MM.1S (cell line): Measurements from ENCODE around the gene OLFML2B.

Experiments
- DNase-seq: peaks from one replicate; pipeline ENCODE4 v3.0.0-alpha.2; 2015
- H2AFZ ChIP-seq: fragments of 300-600 bp; sonication (generic); 2 replicates; pipeline ENCODE4 v1.6.0; 2016; ENCODE audit warnings: antibody characterized with exemption, low read length
- H3F3A ChIP-seq: fragments of 300-600 bp; sonication (generic); 2 replicates; pipeline ENCODE4 v1.6.1; 2016; ENCODE audit warnings: mild to moderate bottlenecking, antibody characterized with exemption, low read length, moderate library complexity, mixed read lengths; ENCODE audit not compliant: insufficient read depth
- H3K27ac ChIP-seq: fragments of 300-600 bp; sonication (generic); 2 replicates; pipeline ENCODE4 v1.5.1; 2016; ENCODE audit warnings: mild to moderate bottlenecking, low read length
- H3K27me3 ChIP-seq: fragments of 300-600 bp; sonication (generic); replicated peaks from 2 replicates; pipeline ENCODE4 v1.6.0; 2016; ENCODE audit warnings: low read length; ENCODE audit not compliant: insufficient read depth
- H3K36me3 ChIP-seq: fragments of 300-600 bp; sonication (generic); replicated peaks from 2 replicates; pipeline ENCODE4 v1.6.1; 2016; ENCODE audit warnings: mild to moderate bottlenecking, low read length, mixed read lengths; ENCODE audit not compliant: insufficient read depth
- H3K4me1 ChIP-seq: fragments of 300-600 bp; sonication (generic); 2 replicates; pipeline ENCODE4 v1.6.1; 2016; ENCODE audit warnings: low read length, mixed read lengths
- H3K4me2 ChIP-seq: fragments of 300-600 bp; sonication (generic); 2 replicates; pipeline ENCODE4 v1.6.0; 2016; ENCODE audit warnings: low read depth, low read length
- H3K4me3 ChIP-seq: fragments of 300-600 bp; sonication (generic); 2 replicates; pipeline ENCODE4 v1.5.1; 2016; ENCODE audit warnings: low read length, mixed read lengths
- H3K79me2 ChIP-seq: fragments of 300-600 bp; sonication (generic); 2 replicates; pipeline ENCODE4 v1.6.1; 2016; ENCODE audit warnings: mixed run types, low read length, mixed read lengths
- H3K9ac ChIP-seq: fragments of 300-600 bp; sonication (generic); 2 replicates; pipeline ENCODE4 v1.6.1; 2016; ENCODE audit warnings: low read length, mixed read lengths
- H3K9me2 ChIP-seq: fragments of 300-600 bp; sonication (generic); replicated peaks from 2 replicates; pipeline ENCODE4 v1.6.1; 2016; ENCODE audit warnings: mild to moderate bottlenecking, low read length, mixed read lengths; ENCODE audit not compliant: insufficient read depth
- H3K9me3 ChIP-seq: fragments of 300-600 bp; sonication (generic); replicated peaks from 2 replicates; pipeline ENCODE4 v1.6.1; 2016; ENCODE audit warnings: mild to moderate bottlenecking, low read length, mixed read lengths; ENCODE audit not compliant: insufficient read depth
- H4K20me1 ChIP-seq: fragments of 300-600 bp; sonication (generic); 2 replicates; pipeline ENCODE4 v1.6.1; 2016; ENCODE audit warnings: mild to moderate bottlenecking, low read length, moderate library complexity, mixed read lengths; ENCODE audit not compliant: insufficient read depth
- EZH2 ChIP-seq: fragments of 300-600 bp; sonication (generic); optimal IDR thresholded peaks from 2 replicates; pipeline ENCODE3; 2017; ENCODE audit warnings: low read depth, mild to moderate bottlenecking, antibody characterized with exemption, low read length, mixed read lengths
- EZH2phosphoT487 ChIP-seq: fragments of 300-600 bp; sonication (generic); IDR thresholded peaks from 2 replicates; pipeline ENCODE4 v1.6.1; 2018; ENCODE audit warnings: antibody characterized with exemption, low read length
- TF ChIP-seq, protein P1 (sequence below): fragments of 300-600 bp; sonication (generic); IDR thresholded peaks from 2 replicates; pipeline ENCODE4 v1.5.1; 2016; ENCODE audit warnings: antibody characterized with exemption, low read length, mixed read lengths

The OLFML2B gene

DNA sequence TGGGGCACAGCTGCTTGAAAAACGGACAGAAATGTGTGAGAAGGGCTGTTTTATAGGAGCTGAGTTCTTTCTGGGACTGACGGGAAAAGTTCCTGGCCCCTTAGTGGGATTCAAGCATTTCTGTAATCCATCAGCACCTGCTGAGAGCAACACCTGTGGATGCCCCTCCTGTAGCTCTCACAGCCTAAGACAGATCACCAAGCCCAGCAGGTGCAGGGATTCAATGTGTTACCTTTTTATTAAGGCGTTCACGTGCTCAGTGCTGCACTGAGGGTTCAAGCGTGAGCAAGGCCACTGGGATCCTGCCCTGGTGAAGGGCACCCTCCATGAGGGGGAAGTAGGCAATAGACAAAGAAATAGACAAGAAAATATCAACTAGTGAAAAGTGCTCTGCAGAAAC is 14.9 kb downstream of the OLFML2B start:
- no peak overlapping the region for H3K4me2 ChIP-seq

DNA sequence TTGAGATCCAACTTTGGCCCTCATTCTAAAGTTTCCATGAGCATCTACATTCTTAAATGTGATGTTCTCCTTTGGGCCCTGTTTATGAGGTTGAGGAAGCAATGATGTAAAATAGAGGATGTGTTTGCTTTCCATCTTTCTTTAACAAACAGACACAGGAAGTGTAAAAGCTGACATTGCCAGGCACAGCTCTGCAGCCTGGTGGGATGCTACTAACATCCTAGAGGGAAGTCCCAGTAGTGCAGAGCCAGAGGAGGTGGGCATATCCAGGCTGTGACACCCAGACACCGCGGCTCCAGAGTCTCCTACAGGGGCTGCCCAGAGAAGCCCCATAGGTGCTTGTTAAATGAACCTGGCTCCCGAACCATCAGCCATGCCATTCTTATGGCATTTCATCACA is 16.2 kb downstream of the OLFML2B start:
- Histone ChIP-seq H3K4me3 (no peak overlapping the region), H3K36me3 (no peaks in the 10 kb centered on the region), H3K27me3 (no peaks in the 10 kb centered on the region), H3K79me2 (no peaks in the 10 kb centered on the region), H3K27ac (no peak overlapping the region), H3K9ac (no peak overlapping the region), H4K20me1 (no peaks in the 10 kb centered on the region), H3K4me2 (no peak overlapping the region), H3K9me3 (no peaks in the 10 kb centered on the region), H3F3A (no peaks in the 10 kb centered on the region), H3K4me1 (peaks cover 8% of the 10 kb centered on the region; the same call in 1 of the 2 replicates), H2AFZ (no peak overlapping the region), H3K9me2 (no peaks in the 10 kb centered on the region)
- TF ChIP-seq, protein P1, sequence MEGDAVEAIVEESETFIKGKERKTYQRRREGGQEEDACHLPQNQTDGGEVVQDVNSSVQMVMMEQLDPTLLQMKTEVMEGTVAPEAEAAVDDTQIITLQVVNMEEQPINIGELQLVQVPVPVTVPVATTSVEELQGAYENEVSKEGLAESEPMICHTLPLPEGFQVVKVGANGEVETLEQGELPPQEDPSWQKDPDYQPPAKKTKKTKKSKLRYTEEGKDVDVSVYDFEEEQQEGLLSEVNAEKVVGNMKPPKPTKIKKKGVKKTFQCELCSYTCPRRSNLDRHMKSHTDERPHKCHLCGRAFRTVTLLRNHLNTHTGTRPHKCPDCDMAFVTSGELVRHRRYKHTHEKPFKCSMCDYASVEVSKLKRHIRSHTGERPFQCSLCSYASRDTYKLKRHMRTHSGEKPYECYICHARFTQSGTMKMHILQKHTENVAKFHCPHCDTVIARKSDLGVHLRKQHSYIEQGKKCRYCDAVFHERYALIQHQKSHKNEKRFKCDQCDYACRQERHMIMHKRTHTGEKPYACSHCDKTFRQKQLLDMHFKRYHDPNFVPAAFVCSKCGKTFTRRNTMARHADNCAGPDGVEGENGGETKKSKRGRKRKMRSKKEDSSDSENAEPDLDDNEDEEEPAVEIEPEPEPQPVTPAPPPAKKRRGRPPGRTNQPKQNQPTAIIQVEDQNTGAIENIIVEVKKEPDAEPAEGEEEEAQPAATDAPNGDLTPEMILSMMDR: no peak
- TF ChIP-seq EZH2 (no peak), EZH2phosphoT487 (no peak)
- no peak for DNase-seq

More for the DNA sequence above, 14.9 kb downstream of the OLFML2B start:
- Histone ChIP-seq H4K20me1 (no peaks in the 10 kb centered on the region), H3K9me3 (no peaks in the 10 kb centered on the region), H3K4me1 (peaks cover 6% of the 10 kb centered on the region; the same call in 1 of the 2 replicates), H3K9ac (no peak overlapping the region), H3K36me3 (no peaks in the 10 kb centered on the region), H3K79me2 (no peaks in the 10 kb centered on the region), H3K27ac (no peak overlapping the region), H3K9me2 (no peaks in the 10 kb centered on the region), H3K27me3 (no peaks in the 10 kb centered on the region), H3F3A (no peaks in the 10 kb centered on the region), H2AFZ (no peak overlapping the region), H3K4me3 (no peak overlapping the region)
- no peak for DNase-seq
- TF ChIP-seq, protein P1: no peak
- TF ChIP-seq EZH2 (no peak), EZH2phosphoT487 (no peak)

DNA sequence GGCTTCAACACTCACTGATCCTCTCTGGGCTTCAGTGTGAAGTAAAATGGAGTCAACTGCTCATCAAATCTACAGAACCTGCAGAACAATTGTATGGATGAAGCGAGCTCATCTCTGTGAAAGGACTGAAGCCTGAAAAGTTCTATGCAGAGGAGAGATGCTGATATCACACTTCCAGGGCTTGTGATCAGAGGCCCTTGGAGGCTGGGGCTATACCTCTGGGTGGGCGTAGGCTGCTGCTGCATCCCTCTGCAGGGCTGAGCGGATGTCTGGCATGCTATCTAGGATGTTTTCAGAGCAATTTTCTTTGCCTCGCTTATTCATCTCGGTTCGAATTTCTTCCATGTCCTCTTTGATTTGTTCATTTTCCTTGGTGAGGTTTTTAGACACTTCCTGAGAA is 17.6 kb downstream of the OLFML2B start:
- Histone ChIP-seq H3K27ac (no peak overlapping the region), H3K79me2 (no peaks in the 10 kb centered on the region), H3K4me2 (no peak overlapping the region), H3F3A (no peaks in the 10 kb centered on the region), H3K9me2 (no peaks in the 10 kb centered on the region), H4K20me1 (no peaks in the 10 kb centered on the region), H3K9ac (no peak overlapping the region), H3K4me3 (no peak overlapping the region), H3K9me3 (no peaks in the 10 kb centered on the region), H2AFZ (no peak overlapping the region), H3K27me3 (no peaks in the 10 kb centered on the region), H3K4me1 (peaks cover 8% of the 10 kb centered on the region; the same call in 1 of the 2 replicates), H3K36me3 (no peaks in the 10 kb centered on the region)
- no peak for DNase-seq
- TF ChIP-seq EZH2phosphoT487 (no peak), EZH2 (no peak)
- TF ChIP-seq, protein P1: no peak
